ENCODE measurements around the gene CISH. TPM values are rescaled to one million over a fixed set of nuclear protein-coding genes. Genes with fewer than 3 reads are reported as not detected.

CISH gene
- total RNA-seq, 1 donor from 2014 or later = 8.5 TPM

DNA sequence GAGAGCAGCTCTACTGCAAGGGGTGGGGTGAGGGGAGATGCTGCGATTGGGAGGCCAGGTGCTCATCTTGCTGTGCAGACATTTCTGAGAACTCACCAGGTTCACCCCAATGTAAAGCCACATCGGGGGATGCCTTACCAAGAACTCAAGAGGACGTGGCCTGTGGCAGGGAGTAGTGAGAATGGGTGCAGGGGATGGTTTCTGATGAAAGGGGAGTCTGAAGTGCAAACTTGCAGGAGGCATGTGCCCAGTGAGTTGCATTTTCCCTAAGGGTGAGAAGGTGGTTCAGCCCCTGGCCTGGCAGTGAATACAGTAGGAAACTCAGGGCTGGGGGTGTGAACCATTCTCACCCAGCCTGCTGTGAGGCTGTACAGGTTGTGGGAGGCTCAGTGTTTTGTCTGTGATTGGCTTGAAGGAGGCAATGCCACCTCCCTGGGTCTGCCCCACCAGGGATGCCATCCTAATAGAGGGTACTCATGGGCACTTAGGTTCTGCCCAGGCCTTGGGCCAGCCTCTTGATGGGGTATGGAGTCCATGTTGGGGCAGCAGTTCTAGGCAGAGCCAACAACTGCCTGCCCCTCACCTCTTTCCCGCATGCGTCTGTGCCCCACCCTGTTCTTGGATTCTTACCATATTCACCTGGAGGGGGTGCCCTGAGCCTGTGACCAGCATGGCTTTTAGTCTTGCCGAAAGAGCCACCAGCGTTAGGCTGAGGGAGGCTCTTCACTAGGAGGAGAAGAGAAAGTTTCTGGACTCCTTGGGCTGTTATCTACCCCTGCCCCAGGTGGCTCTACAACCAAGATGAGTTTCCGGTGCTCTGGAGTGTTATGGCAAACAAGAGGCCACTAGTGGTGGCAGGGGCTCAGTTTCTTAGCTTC is 37.8 kb downstream of the CISH start:
- ATAC-seq (no peak), DNase-seq (ENCODE audit: low spot score) (no peak)

DNA sequence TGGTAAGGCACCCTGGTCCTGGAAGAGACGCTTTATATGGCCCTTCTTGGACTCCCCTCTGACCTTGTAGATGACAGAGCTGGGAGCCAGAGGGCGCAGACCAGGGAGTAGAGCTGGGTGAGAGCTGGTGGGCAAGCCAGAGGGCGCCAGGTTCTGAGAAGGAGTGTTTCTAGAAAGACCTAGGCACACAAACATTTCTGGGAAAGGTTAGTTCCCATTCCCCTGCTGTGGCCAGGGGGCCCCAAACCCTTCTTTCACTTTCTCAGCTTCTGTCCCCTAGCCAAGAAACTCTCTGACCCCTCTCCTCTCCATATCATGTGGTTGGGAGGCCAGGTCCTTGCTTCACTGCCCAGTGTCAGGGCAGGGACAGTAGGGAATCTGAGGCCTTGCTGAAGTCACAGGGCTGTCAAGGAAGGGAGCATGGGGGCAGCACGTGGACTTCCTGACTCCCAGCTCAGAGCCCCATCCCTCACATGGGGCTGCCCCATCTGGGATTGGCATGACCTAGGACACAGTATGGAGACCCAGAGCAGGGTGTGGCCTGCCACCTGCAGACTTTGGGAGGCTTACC is 38.7 kb downstream of the CISH start:
- DNase-seq (ENCODE audit: low spot score) (no peak), ATAC-seq (no peak)

DNA sequence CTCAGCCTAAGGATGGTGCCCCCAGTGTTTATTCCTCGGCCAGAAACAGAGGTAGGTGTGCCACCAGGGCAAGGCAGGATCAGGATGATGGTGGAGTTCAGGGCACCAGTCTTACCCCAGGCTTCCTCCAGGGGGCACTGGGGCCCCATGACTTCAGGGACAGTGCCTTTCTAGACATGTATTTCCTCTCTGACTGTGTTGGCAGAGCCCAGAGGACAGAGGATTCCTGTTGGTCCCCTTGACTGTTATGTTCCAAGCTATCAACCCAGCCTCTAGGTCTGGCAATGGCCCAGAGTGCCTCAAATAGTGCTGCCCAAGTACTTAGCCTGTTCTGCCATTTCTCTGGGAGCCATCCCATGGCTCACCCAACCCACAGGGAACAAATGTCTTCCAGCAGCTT is 39.4 kb downstream of the CISH start:
- ATAC-seq = peak; percentile 66
- peak; percentile 84 for DNase-seq (ENCODE audit: low spot score)

DNA sequence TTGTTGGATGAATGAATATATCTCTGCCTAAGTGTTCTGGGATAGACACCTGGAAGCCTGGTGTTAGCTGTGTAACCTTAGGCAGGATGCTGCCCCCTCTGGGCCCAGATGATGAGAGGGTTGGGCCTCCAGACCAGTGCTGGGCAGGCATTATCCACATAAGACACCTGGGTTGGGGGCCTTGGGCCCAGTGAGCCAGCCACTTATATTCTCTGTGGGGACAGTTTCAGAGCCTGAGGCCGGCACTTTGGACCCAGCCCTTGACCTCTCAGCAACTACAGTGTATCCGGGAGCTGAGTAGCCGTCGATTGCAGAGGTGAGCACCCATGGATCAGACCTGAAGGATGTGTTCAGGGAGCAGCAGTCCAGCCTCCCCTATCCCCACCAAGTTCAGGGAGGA is 40.1 kb downstream of the CISH start:
- ATAC-seq (no peak), DNase-seq (ENCODE audit: low spot score) (no peak)

DNA sequence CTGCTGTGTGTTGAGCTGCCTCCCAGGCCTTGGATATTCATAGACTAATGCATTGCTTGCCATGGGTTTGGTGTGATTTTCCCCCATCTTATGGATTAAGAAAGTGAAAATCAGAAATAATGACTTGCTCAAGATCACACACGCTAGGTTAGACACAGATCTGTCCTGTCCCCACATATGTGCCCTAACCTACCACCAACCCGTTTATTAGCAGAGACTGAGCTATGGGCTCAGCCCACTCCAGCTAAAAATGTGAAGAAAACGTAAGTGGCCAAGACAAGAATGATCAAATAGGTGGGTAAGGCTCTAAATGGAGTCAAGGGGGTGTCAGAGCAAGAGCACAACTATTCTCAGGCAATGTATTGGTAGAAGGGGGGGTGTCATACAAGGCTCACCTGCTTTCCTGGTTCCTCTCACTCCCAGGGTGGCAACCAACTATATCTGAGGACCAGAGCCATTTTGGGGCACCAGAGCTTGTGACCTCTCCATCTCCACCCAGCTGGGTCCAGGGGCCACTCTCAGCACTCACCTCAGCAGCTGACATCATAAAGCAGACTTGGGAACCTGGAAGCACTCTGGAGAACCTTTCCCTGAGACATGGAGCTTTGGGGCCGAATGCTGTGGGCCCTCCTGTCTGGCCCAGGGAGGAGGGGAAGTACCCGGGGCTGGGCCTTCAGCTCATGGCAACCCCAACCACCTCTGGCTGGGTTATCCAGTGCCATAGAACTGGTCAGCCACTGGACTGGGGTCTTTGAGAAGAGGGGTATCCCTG is 40.9 kb downstream of the CISH start:
- ATAC-seq (no peak), DNase-seq (ENCODE audit: low spot score) (no peak)

DNA sequence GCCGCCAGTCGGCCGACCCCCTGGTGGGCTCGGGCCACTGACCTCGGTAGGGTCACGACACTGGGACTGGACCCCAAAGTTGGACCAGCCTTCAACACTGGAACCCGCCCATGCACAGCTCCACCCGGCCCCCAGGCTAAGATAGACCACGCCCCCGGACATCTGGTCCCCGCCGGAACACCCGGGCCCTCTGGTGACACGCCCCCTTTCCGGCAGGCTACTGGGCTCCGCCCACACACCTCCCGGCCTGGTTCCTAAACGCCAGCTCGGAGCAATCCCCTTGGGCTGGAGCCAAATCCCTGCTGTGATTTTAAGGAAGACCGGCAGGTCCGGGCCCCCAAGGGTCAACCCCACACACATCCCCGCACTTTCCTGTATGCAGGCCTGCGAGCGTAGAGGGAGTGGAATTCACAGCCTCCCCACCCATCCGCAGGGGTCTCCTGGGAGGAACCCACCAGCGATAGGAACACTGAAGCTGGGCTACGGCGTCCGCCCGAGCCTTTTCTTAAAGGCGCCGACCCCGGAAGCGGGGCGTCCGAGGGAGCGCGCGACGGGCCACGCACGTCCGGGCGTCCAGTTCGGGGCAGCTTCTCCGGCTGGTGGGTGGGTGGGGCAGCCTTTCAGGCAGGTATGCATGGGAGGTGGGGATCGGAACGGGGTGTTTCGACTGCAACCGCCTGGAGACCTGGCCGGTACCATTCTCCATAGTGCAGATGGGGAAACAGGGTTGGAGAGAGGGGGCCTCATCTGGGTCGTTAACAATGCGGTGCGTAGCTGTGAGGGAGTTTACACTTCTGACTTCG is 42.4 kb downstream of the CISH start, which contains the start of gene HEMK1:
Gene HEMK1 (plus strand): TSS at position 576 of the 803 bp plus-strand sequence. CDS start 1,583 bp downstream, outside the sequence.
- ATAC-seq (peak; percentile 87), DNase-seq (ENCODE audit: low spot score) (peak; percentile 98)

DNA sequence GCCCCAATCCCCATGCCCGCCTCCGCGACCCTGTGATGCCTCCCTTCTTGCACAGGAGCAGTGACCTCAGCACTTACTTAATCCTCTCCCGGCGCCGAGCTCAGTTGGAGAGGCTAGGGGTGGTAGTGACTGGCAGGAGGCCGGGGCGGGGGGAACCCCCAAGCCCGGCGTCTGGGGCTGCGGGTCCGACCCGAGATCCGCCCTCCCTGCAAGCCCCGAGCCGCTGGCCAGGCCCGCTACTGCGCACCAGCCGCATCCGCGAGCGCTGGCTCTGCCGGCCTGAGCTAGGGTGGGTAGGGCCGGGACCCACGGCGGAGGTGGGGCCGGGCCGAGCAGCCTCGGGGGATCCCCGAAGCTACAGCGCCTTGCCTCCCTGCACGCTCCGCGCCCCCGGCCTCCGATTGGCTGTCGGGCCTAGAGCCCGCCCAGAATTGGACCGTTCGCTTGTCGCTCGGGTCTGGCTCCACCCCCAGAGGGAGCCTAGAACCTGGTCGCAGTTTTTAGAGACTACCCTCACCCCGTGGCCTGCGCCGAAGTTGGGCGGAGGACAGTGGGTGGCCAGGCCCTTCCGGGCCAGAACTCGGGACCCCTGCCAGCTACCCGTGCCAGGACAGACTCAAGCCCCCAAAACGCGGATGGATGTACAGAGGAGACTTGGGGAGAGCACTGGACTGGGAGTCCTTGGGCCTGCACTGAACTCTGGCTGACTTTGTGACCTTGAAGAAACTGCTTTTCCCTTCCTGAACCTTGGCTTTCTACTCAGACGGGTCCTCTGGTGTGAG is 44.0 kb downstream of the CISH start, which contains the start of gene C3orf18:
Gene C3orf18 (minus strand): TSS at position 362 of the 782 bp plus-strand sequence. CDS start 2,048 bp downstream, outside the sequence.
- ATAC-seq = peak; percentile 67
- peak; percentile 90 for DNase-seq (ENCODE audit: low spot score)

DNA sequence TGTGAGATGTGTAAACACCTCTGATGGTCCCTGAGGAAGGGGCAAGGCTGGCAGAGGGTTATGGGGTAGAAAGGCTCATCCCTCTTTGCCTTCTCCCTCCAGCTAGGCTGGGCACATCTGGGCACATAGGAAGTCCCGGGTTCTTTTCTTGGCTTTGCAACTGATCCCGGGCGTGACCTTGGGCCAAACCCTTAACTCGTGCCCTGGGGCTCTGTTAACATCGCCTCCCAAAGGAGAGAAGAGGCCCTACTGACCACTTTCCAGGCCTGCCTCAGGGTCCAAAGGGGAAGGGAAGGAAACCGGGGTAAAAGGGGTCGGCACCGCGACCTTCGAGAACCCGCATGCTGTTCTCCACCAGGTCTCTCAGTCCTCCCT is 44.6 kb downstream of the CISH start:
- no peak for ATAC-seq
- DNase-seq (ENCODE audit: low spot score) = no peak

DNA sequence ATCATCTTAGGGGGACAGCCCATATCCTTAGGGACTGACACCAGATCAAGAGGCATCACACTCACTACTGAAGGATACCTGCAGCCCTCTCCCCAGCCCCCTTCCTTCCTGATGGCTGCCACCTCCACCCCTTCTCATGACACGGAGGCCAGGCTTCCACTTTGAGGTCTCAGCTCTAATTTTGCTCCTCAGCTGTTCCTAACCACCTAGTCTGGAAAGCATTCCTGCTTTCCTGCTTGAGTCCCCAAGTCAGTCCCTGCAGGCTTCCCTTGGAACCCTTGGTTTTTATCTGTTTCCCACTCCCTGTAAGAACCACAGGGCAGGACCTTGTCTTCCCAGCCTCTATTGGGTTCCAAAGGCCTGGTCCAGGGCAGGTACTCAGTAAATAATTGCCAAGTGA is 47.3 kb downstream of the CISH start:
- no peak for ATAC-seq
- DNase-seq (ENCODE audit: low spot score) = no peak

DNA sequence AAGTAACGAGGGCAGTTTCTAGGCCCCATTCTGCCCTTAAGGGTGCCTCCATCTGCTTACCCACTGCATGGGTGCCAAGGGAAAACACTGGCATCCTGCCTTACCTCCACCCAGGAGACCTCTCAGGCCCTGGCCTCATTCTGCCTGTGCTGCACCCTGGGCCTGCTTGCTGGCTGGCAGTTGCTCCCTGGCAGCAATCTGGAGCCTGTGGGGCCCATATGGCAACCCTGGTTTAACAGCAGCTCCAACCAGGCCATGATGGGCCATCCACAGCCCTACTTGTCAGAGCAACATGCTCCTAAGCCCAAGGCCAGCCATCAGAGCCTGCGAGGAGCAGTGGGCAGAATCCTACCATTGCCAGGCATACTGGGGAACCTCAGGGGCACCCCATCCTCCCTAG is 47.7 kb downstream of the CISH start:
- no peak for ATAC-seq
- no peak for DNase-seq (ENCODE audit: low spot score)

DNA sequence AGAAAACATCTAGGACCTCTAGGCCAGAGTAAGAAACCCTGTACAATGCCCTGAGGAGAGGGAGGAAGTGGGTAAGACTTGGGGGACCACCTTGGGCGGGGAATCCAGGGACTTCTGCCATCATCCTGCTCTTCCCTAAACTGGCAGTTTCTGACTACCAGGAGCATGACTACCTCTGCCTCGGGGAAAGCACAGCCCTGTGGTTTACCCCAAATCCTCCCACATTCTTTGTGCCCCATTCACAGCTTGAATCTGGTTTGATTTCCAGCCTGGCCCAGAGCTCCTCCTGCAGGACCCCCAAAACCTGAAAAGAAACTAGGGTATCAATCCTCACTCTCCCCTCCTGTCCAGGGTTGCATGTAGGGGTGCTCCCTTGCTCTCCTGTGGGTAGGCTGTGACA is 48.7 kb downstream of the CISH start:
- DNase-seq (ENCODE audit: low spot score) (no peak), ATAC-seq (no peak)

DNA sequence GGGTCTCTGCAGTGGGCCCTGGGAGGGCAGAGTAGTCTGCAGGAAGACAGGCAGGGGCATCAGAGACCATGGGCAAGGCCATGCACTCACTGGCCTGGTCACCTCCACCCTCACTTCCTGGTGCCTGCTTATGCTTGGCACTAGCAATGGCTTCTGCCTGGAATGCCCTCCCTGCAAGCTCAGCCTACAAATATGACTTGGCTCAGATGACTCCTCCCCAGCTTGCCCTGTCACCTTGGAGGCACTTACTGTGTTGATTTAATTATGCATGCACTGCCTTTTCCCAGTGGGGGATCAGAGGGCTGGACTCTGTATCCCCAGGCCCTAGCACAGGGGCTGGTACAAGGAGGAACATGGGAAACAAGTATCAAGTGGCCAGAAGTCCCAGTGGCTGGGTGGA is 51.9 kb downstream of the CISH start:
- ATAC-seq = no peak
- DNase-seq (ENCODE audit: low spot score) = no peak

DNA sequence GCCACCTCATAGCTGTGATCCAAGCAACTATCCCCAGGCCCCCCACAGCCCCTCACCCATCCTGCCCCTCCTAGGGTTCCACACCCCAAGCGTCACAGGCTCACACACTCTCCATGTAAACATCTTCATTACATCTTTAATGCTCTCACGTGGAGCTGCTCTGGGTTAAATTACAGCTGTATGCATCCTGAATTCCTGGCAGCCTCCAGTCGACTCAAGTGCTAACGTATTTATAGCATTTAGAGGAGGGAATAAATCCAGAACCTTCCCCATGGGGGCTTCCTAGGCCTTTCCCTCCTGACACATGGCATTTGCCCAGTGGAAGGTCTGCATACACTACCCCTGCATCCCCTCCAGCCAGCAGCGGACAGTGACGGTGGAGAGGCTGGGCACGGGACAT is 53.7 kb downstream of the CISH start:
- ATAC-seq (no peak), DNase-seq (ENCODE audit: low spot score) (no peak)

DNA sequence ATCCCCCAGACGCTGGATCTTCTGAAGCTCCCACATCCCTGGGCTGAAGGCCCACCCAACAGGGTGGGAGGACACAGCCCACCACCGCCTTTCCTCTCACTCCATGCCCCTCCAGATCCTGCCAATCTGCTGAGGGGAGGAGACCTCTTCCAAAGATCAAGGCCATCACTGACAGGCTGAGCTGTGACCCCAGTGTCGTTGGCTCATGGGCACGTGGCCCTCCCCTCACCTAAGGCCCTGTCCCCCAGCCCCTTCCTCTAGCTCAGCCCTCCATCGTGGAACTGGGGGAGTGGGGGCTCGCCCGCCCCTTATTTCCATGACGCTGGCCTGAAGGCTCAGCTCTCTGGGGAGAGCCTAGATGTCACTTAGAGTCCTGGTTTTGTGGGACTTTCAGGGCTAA is 54.5 kb downstream of the CISH start:
- no peak for DNase-seq (ENCODE audit: low spot score)
- no peak for ATAC-seq

Other genes starting within 250 kb of the CISH start
- gene CACNA2D2, start 108.1 kb downstream of the CISH start, total RNA-seq = 0.50 TPM
- gene C3orf18, start 44.0 kb downstream of the CISH start, total RNA-seq = 3.0 TPM
- gene HEMK1, start 42.3 kb downstream of the CISH start, total RNA-seq = 16.8 TPM
- gene MAPKAPK3, start 5.4 kb upstream of the CISH start, total RNA-seq = 16.1 TPM
- not detected for gene DOCK3, start 63.2 kb upstream of the CISH start, total RNA-seq

Measured in left lobe of liver (tissue), 2 donors.